H1 (cell line): ENCODE results near the gene HTRA2. TPM values are rescaled to one million over a fixed set of nuclear protein-coding genes. Genes with fewer than 3 reads are reported as not detected.

ENCODE experiments used
- CTCF ChIA-PET: fragments of 300-600 bp; sonication (Branson Sonifier 250); formaldehyde crosslinking; loops from one replicate; lab custom pipeline; 2021; ENCODE audit not compliant: partially characterized antibody; lab: Charles Lee
- POLR2A ChIA-PET: fragments of 300-600 bp; sonication (Branson Sonifier 250); formaldehyde crosslinking; loops from one replicate; lab custom pipeline; 2021; ENCODE audit warnings: inconsistent platforms; ENCODE audit not compliant: partially characterized antibody; lab: Charles Lee
- DNase-seq, 2 experiments: peaks; one replicate each; pipeline versions ENCODE4 v3.0.0 to v3.0.0-alpha.2; 2010 to 2022; ENCODE audit warnings: low spot score in 2 of 2, low read depth in 1 of 2, mixed read lengths in 1 of 2
- FAIRE-seq: peaks from 2 replicates; lab custom pipeline; 2011; peaks lifted over from hg19 to GRCh38; lab: Jason Lieb, UNC
- H2AFZ ChIP-seq: 2 replicates; pipeline ENCODE4 v1.8.1; 2012; ENCODE audit warnings: low read length, inconsistent platforms
- H2AK5ac ChIP-seq: 2 replicates; pipeline ENCODE4 v1.6.1; 2013; ENCODE audit warnings: low read depth, low read length
- H2BK120ac ChIP-seq: replicated peaks from 2 replicates; pipeline ENCODE3; 2013; ENCODE audit warnings: low read depth, low read length, inconsistent platforms
- H2BK12ac ChIP-seq: 2 replicates; pipeline ENCODE4 v1.6.1; 2013; ENCODE audit warnings: low read depth, low read length
- H2BK15ac ChIP-seq: 2 replicates; pipeline ENCODE4 v1.6.1; 2013; ENCODE audit warnings: low read length
- H2BK20ac ChIP-seq: 2 replicates; pipeline ENCODE4 v1.6.1; 2013; ENCODE audit warnings: low read length
- H2BK5ac ChIP-seq: 2 replicates; pipeline ENCODE4 v1.6.1; 2013; ENCODE audit warnings: low read depth, low read length
- H3K14ac ChIP-seq: 2 replicates; pipeline ENCODE4 v1.6.1; 2013; ENCODE audit warnings: inconsistent platforms; ENCODE audit not compliant: insufficient read length
- H3K18ac ChIP-seq: 2 replicates; pipeline ENCODE4 v1.6.1; 2013; ENCODE audit warnings: low read length; ENCODE audit errors: extremely low read depth
- H3K23ac ChIP-seq: 2 replicates; pipeline ENCODE4 v1.6.1; 2013; ENCODE audit warnings: inconsistent platforms; ENCODE audit not compliant: insufficient read length
- H3K23me2 ChIP-seq: 2 replicates; pipeline ENCODE4 v1.6.1; 2013; ENCODE audit warnings: low read depth, low read length
- H3K27ac ChIP-seq: 2 replicates; pipeline ENCODE4 v1.6.1; 2011; ENCODE audit warnings: low read depth, low read length, inconsistent platforms
- H3K27me3 ChIP-seq, 4 experiments: replicated peaks in 1 of 4; 1 replicate in 1 of 4; 2 replicates in 3 of 4; pipeline versions ENCODE4 v1.6.1 to v1.8.1; 2011 to 2013; ENCODE audit warnings: low read length in 3 of 4, mild to moderate bottlenecking in 3 of 4, inconsistent platforms in 2 of 4, mixed read lengths in 2 of 4, moderate library complexity in 1 of 4; ENCODE audit not compliant: control insufficient read depth in 3 of 4, insufficient read depth in 3 of 4; ENCODE audit errors: extremely low read depth in 1 of 4
- H3K36me3 ChIP-seq, 4 experiments: 2 replicates each; pipeline versions ENCODE4 v1.6.1 to v1.8.1; 2011 to 2013; ENCODE audit warnings: mild to moderate bottlenecking in 4 of 4, low read length in 3 of 4, moderate library complexity in 2 of 4, control low read depth in 1 of 4, inconsistent platforms in 1 of 4; ENCODE audit not compliant: insufficient read depth in 4 of 4, control insufficient read depth in 2 of 4
- H3K4ac ChIP-seq: replicated peaks from 2 replicates; pipeline ENCODE3; 2013; ENCODE audit warnings: low read length, low read depth, mixed read lengths, inconsistent platforms; ENCODE audit not compliant: insufficient read length
- H3K4me1 ChIP-seq, 4 experiments: replicated peaks in 1 of 4; 1 replicate in 1 of 4; 2 replicates in 3 of 4; pipeline versions ENCODE4 v1.6.1 to v1.8.1; 2011 to 2013; ENCODE audit warnings: low read length in 3 of 4, inconsistent platforms in 2 of 4, mixed read lengths in 1 of 4; ENCODE audit not compliant: insufficient read depth in 4 of 4, control insufficient read depth in 3 of 4
- H3K4me2 ChIP-seq, 2 experiments: 2 replicates each; pipeline versions ENCODE4 v1.6.1 to v1.8.1; 2011 to 2013; ENCODE audit warnings: low read depth in 2 of 2, low read length in 2 of 2, control low read depth in 1 of 2, inconsistent platforms in 1 of 2, mild to moderate bottlenecking in 1 of 2; ENCODE audit not compliant: insufficient read depth in 1 of 2
- H3K4me3 ChIP-seq, 4 experiments: fragments of 200-600, 300-600 bp in 1 of 4; sonication (generic), shearing (Covaris generic), sonication (Bioruptor Twin) in 1 of 4; 2 replicates each; pipeline versions ENCODE4 v1.5.1 to v1.8.1; 2011 to 2016; ENCODE audit warnings: low read length in 4 of 4, low read depth in 3 of 4, control low read depth in 2 of 4, inconsistent platforms in 2 of 4, mild to moderate bottlenecking in 2 of 4, mixed read lengths in 1 of 4, moderate library complexity in 1 of 4; ENCODE audit not compliant: insufficient read depth in 2 of 4; ENCODE audit errors: extremely low read depth in 1 of 4
- H3K56ac ChIP-seq: replicated peaks from 2 replicates; pipeline ENCODE3; 2013; ENCODE audit warnings: low read depth, mild to moderate bottlenecking, mixed read lengths, low read length, inconsistent platforms; ENCODE audit not compliant: insufficient read length
- H3K79me1 ChIP-seq: 2 replicates; pipeline ENCODE4 v1.6.1; 2013; ENCODE audit warnings: low read depth, low read length, control low read depth
- H3K79me2 ChIP-seq, 2 experiments: 2 replicates each; pipeline versions ENCODE4 v1.6.1 to v1.8.1; 2012 to 2013; ENCODE audit warnings: low read length in 2 of 2, mild to moderate bottlenecking in 2 of 2, inconsistent platforms in 1 of 2; ENCODE audit not compliant: insufficient read depth in 2 of 2, control insufficient read depth in 1 of 2
- H3K9ac ChIP-seq, 4 experiments: replicated peaks in 1 of 4; 1 replicate in 1 of 4; 2 replicates in 3 of 4; pipeline versions ENCODE4 v1.6.1 to v1.8.1; 2011 to 2013; ENCODE audit warnings: low read depth in 3 of 4, low read length in 3 of 4, control low read depth in 2 of 4, mild to moderate bottlenecking in 2 of 4, moderate library complexity in 2 of 4, inconsistent platforms in 1 of 4; ENCODE audit errors: extremely low read depth in 1 of 4
- H3K9me3 ChIP-seq, 2 experiments: 2 replicates each; pipeline versions ENCODE4 v1.6.1 to v1.8.1; 2012 to 2013; ENCODE audit warnings: mild to moderate bottlenecking in 2 of 2, moderate library complexity in 2 of 2, control low read depth in 1 of 2, inconsistent platforms in 1 of 2, low read depth in 1 of 2, low read length in 1 of 2, mixed read lengths in 1 of 2; ENCODE audit not compliant: insufficient read depth in 2 of 2
- H4K20me1 ChIP-seq, 2 experiments: replicated peaks in 1 of 2; 2 replicates each; pipeline versions ENCODE3 to v1.8.1; 2011 to 2013; ENCODE audit warnings: inconsistent platforms in 2 of 2, low read length in 2 of 2, mild to moderate bottlenecking in 1 of 2; ENCODE audit not compliant: insufficient read depth in 2 of 2, control insufficient read depth in 1 of 2
- H4K5ac ChIP-seq: 2 replicates; pipeline ENCODE4 v1.6.1; 2013; ENCODE audit warnings: low read length, low read depth, mixed read lengths, inconsistent platforms; ENCODE audit not compliant: insufficient read length
- H4K8ac ChIP-seq: 2 replicates; pipeline ENCODE4 v1.8.0; 2013; ENCODE audit warnings: mild to moderate bottlenecking, moderate library complexity, low read length, inconsistent platforms; ENCODE audit not compliant: insufficient read depth; ENCODE audit errors: extremely low read depth
- H4K91ac ChIP-seq: replicated peaks from 2 replicates; pipeline ENCODE3; 2013; ENCODE audit warnings: low read length, mixed read lengths, inconsistent platforms; ENCODE audit not compliant: insufficient read length
- CBX5 ChIP-seq: fragments of 300-800, 300-1000 bp; sonication (generic); IDR thresholded peaks from 2 replicates; pipeline ENCODE4 v1.7.1; 2016; ENCODE audit warnings: antibody characterized with exemption, low read length, low read depth
- EZH2 ChIP-seq: fragments of 200-600 bp; sonication (generic); IDR thresholded peaks from 2 replicates; pipeline ENCODE4 v1.7.1; 2012; ENCODE audit warnings: low read depth, mild to moderate bottlenecking, moderate library complexity, low read length, inconsistent platforms; ENCODE audit not compliant: severe bottlenecking
- RNF2 ChIP-seq: fragments of 200-900, 300-1000 bp; sonication (generic); IDR thresholded peaks from 2 replicates; pipeline ENCODE4 v1.7.1; 2016; ENCODE audit warnings: borderline replicate concordance, low read depth, mild to moderate bottlenecking, antibody characterized with exemption, low read length; ENCODE audit not compliant: poor library complexity, severe bottlenecking; ENCODE audit errors: missing control alignments
- SIRT6 ChIP-seq: IDR thresholded peaks from one replicate; pipeline ENCODE4 v1.7.1; 2012; ENCODE audit warnings: low read length, inconsistent platforms
- WGBS, 2 experiments: shearing (Covaris generic) in 1 of 2; methylation state at CpG; one replicate each; pipeline versions ENCODE4 v1.1.6 to v1.1.7; 2013 to 2015; ENCODE audit warnings: low lambda C conversion rate in 2 of 2, mixed read lengths in 2 of 2, inconsistent platforms in 1 of 2, low coverage in 1 of 2, missing lambda C conversion rate in 1 of 2; ENCODE audit not compliant: insufficient replicate concordance in 2 of 2, insufficient coverage in 1 of 2, insufficient read length in 1 of 2; ENCODE audit errors: extremely low coverage in 1 of 2, missing lambda C conversion rate in 1 of 2; 5-methylcytosine and 5-hydroxymethylcytosine counted together
- polyA plus RNA-seq, 7 experiments: library from polyadenylated mRNA; depleted of rRNA in 3 of 7; stranded (reverse) in 5 of 7; unstranded in 2 of 7; fragments of >200 nt in 5 of 7; fragments of 200-250 nt in 2 of 7; gene quantifications; 1 replicate in 5 of 7; 2 replicates in 1 of 7; 4 replicates in 1 of 7; pipeline versions ENCODE4 v1.2.1 to v1.2.3, GENCODE V29; 2011 to 2013; ENCODE audit warnings: missing spikeins in 2 of 7, mixed read lengths in 2 of 7
- total RNA-seq: library from RNA; stranded (reverse); fragmentation: NEBNext Ultra II Directional; extraction: Animal tissue kit (Norgen Biotek cat#: 25700); gene quantifications from 2 replicates; pipeline ENCODE4 v1.2.1, GENCODE V29; 2021

HTRA2 gene
- total and polyA plus RNA-seq, 2 of the 8 experiments (the other 6 are each of a cell fraction or from before 2014, with no cell fraction given), result 21.6 to 37.6 TPM

GRCh38 chr2:74502147-74502719 lies 27.5 kb upstream of the HTRA2 start:
- CTCF ChIA-PET, result interaction anchor here (1.8 to 5.1 kb wide), 6 partner anchors 11 to 19 kb away, joined by 6 to 24 read pairs (median 14); partner anchors contain the start of genes CCDC142, TLX2 and TTC31

More at GRCh38 chr2:74502147-74502719, 27.5 kb upstream of the HTRA2 start:
- H3K9ac ChIP-seq, result no peak overlapping the region
- H2BK120ac ChIP-seq, result no peak overlapping the region
- no peak overlapping the region for H3K4ac ChIP-seq
- H3K56ac ChIP-seq, result peak overlapping the region; percentile 10
- peak overlapping the region; percentile 35; the same call in 1 of the 2 replicates for H2BK5ac ChIP-seq
- peak overlapping the region; percentile 19; the same call in 1 of the 2 replicates for H3K18ac ChIP-seq
- H4K5ac ChIP-seq, result no peak overlapping the region
- no peak overlapping the region for H3K27ac ChIP-seq
- H3K9me3 ChIP-seq, result no peaks in the 10 kb centered on the region
- peaks cover 7 to 66% (median 43%) of the 10 kb centered on the region in 4 experiments for H3K4me1 ChIP-seq
- 3% methylated on average over 31 of the region's 32 CpGs; no CpG with 5 or more reads in 1 of the 2 experiments for WGBS, 2 experiments
- DNase-seq (peak in 1 of 2 experiments; percentile 67), FAIRE-seq (no peak)
- H2AFZ ChIP-seq, result peak overlapping the region; percentile 17; the same call in 1 of the 2 replicates
- H4K91ac ChIP-seq, result no peak overlapping the region
- peaks cover 0 to 3% of the 10 kb centered on the region in 2 experiments; a peak in 1 of 4 replicates for H3K79me2 ChIP-seq
- no peak overlapping the region for H3K14ac ChIP-seq
- H3K23me2 ChIP-seq, result peaks cover 39% of the 10 kb centered on the region; the same call in 1 of the 2 replicates
- H3K36me3 ChIP-seq, result peaks cover 0 to 9% (median 4%) of the 10 kb centered on the region in 4 experiments; a peak in 6 of 8 replicates
- peak overlapping the region; percentile 60; the same call in 1 of the 2 replicates for H2BK12ac ChIP-seq
- peaks cover 71 to 91% (median 89%) of the 10 kb centered on the region in 4 experiments for H3K27me3 ChIP-seq
- POLR2A ChIA-PET, result interaction anchor here (1.2 to 9.4 kb wide), 5 partner anchors 11 to 62 kb away, joined by 3 to 73 read pairs (median 59); partner anchors contain the start of genes AUP1, CCDC142, HTRA2 and TLX2
- TF ChIP-seq RNF2 (peak; percentile 83), SIRT6 (no peak), EZH2 (peak; percentile 94), CBX5 (no peak)
- H4K8ac ChIP-seq, result peak overlapping the region; percentile 82; the same call in 1 of the 2 replicates
- no peak overlapping the region for H2BK20ac ChIP-seq
- no peak overlapping the region for H2AK5ac ChIP-seq
- H3K4me2 ChIP-seq, result peak overlapping the region; percentile 78 to 88
- peaks cover 0 to 12% of the 10 kb centered on the region in 2 experiments for H4K20me1 ChIP-seq
- no peaks in the 10 kb centered on the region for H3K79me1 ChIP-seq
- H3K4me3 ChIP-seq, result peak overlapping the region; percentile 36 to 65 (median 54)
- H2BK15ac ChIP-seq, result 0 out of 2 replicates have a peak overlapping the region, but pooled peaks have one; percentile 16
- H3K23ac ChIP-seq, result no peak overlapping the region
